ENCODE data around the gene HEXIM2.

The HEXIM2 gene

GRCh38 chr17:45218895-45219661 is 57.4 kb downstream of the HEXIM2 start:
- no peak for DNase-seq (ENCODE audit: low spot score)
- Histone ChIP-seq H3K4me3 (no peak overlapping the region), H3K27ac (peak overlapping the region in 1 of 2 donors; percentile 3)
- peak; percentile 86 for TF ChIP-seq CTCF (IDR thresholded peaks at IDR 0.05)
